ENCODE results near the gene ARMC5.

DNA sequence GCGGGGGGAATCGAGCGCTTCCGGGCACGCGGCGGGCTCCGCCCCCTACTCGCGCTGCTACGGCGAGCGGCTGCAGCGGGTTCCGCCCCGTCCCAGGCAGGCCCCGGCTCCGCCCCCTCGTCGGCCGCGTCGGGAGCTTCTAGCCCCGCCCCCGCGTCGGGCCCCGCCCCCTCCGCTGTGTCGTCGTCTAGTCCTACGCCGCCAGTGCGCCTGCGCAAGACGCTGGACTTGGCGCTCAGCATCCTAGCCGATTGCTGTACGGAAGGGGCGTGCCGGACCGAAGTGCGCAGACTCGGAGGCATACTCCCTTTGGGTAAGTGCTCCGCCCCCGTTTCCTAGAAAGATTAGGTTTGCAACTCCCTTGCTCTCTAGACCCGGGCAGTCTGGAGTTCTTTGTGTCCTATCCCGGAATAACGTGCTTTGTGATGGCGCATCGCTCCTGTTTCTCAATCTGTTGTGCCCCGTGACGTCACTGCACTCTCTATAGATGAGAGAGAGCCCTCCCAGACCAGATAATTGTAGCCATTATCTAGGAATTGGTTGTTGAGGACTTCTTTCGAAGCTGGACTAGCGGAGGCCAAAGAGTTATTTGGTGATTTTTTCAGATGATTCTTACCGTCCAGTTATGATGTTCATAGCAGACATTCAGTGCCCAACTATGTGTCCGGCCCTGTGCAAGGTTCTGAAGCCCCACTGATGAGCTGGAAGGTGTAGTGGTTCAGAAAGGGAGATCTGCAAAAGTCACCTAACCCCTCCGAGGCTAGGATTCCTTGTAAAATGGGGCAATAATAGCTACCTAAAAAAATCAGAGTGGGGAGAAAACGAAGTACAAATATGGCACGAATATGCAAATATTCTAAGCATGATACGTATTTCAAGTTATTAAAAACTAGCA, 633 bp downstream of the ARMC5 start:
- TF ChIP-seq, protein P1, sequence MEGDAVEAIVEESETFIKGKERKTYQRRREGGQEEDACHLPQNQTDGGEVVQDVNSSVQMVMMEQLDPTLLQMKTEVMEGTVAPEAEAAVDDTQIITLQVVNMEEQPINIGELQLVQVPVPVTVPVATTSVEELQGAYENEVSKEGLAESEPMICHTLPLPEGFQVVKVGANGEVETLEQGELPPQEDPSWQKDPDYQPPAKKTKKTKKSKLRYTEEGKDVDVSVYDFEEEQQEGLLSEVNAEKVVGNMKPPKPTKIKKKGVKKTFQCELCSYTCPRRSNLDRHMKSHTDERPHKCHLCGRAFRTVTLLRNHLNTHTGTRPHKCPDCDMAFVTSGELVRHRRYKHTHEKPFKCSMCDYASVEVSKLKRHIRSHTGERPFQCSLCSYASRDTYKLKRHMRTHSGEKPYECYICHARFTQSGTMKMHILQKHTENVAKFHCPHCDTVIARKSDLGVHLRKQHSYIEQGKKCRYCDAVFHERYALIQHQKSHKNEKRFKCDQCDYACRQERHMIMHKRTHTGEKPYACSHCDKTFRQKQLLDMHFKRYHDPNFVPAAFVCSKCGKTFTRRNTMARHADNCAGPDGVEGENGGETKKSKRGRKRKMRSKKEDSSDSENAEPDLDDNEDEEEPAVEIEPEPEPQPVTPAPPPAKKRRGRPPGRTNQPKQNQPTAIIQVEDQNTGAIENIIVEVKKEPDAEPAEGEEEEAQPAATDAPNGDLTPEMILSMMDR (conservative IDR thresholded peaks at IDR 0.05; ENCODE audit: low read depth, low read length), result no peak
- no peak for TF ChIP-seq EZH2 (IDR thresholded peaks at IDR 0.05; ENCODE audit: borderline replicate concordance, low read depth, low read length, poor library complexity, severe bottlenecking)

Data from A673 (cell line).